GM18951 (cell line): ENCODE measurements around the gene ABHD15.

Source experiments
- POLR2A ChIP-seq: IDR thresholded peaks from 4 replicates; pipeline ENCODE4 v1.6.1; 2011; ENCODE audit warnings: mild to moderate bottlenecking; ENCODE audit not compliant: insufficient read length, insufficient read depth; ENCODE audit errors: extremely low read depth
- in situ Hi-C: fragments of 300-500 bp; cut with MboI; formaldehyde crosslinking; loops from one replicate; pipeline ENCODE4 v1.12.0; 2022; ENCODE audit warnings: low sequenced_read_pairs, mixed read lengths, inconsistent platforms; ENCODE audit not compliant: unreplicated experiment

ABHD15 gene

GRCh38 chr17:29574732-29575510 lies 8.1 kb upstream of the ABHD15 start:
- in situ Hi-C loops, result no loop called here
- no peak for TF ChIP-seq POLR2A

GRCh38 chr17:29573871-29574731 lies 7.3 kb upstream of the ABHD15 start:
- TF ChIP-seq POLR2A, result no peak
- in situ Hi-C loops, result no loop called here

GRCh38 chr17:29573558-29573869 lies 6.7 kb upstream of the ABHD15 start:
- in situ Hi-C loops, result no loop called here
- TF ChIP-seq POLR2A, result no peak

GRCh38 chr17:29572691-29573557 lies 6.1 kb upstream of the ABHD15 start:
- in situ Hi-C loops, result no loop called here
- no peak for TF ChIP-seq POLR2A

- in situ Hi-C loops, result no loop called here
- no peak for TF ChIP-seq POLR2A
These were observed 5.2 kb upstream of the ABHD15 start for GRCh38 chr17:29571883-29572681.

GRCh38 chr17:29571486-29571882 lies 4.6 kb upstream of the ABHD15 start:
- in situ Hi-C loops, result no loop called here
- TF ChIP-seq POLR2A, result no peak

- in situ Hi-C loops, result no loop called here
- TF ChIP-seq POLR2A, result no peak
These were observed 3.7 kb upstream of the ABHD15 start for GRCh38 chr17:29570521-29570920.

- in situ Hi-C loops, result no loop called here
These were observed 2.6 kb upstream of the ABHD15 start for GRCh38 chr17:29569245-29569950.

DNA sequence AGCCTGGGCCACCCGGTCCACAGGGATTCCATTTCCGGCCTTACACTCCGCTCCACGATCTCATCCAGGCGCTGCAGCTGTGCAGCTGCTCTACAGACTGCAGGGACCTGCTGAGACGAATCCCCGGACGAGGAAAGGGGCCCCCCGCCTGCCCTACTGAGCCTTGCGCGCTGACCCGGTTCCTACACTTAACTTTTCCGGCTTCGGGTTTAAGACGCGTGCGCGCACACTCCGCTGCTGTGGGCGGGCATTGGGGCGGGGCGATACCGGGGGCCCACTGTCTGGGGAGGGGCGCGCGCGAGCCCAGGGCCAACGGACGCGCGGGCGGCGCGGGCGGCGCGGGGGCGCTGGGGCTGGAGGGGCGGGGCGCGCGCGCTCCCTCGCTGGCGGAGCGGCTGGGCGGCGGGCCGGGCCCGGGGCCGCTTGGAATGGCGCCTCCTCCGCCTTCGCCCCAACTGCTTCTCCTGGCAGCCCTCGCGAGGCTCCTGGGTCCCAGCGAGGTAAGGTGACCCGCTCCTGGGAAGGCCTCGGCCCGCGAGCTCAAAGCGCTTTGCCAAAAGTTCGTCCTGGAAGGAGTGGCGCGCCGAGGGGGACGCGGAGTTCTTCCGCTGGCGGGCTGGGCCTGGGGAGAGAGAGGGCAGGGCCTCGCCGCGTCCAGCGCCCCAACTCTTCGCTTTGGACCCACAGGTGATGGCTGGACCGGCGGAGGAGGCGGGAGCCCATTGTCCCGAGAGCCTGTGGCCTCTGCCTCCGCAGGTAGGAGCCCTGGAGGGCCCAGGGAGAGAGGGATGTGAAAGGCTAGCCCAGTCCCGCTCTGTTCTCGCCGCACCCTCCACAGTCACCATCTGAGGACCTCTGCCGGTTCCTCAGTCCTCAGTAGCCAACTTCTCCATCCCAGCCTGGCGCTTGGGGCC lies 1.8 kb upstream of the ABHD15 start, which contains the start of gene TP53I13:
TSS of gene TP53I13 (plus strand) at position 371 of the 914 bp plus-strand sequence. CDS start at position 429, 58 bp downstream.
- peak; percentile 81 for TF ChIP-seq POLR2A
- in situ Hi-C loops, result no loop called here

More at GRCh38 chr17:29569245-29569950, 2.6 kb upstream of the ABHD15 start:
- TF ChIP-seq POLR2A, result no peak

DNA sequence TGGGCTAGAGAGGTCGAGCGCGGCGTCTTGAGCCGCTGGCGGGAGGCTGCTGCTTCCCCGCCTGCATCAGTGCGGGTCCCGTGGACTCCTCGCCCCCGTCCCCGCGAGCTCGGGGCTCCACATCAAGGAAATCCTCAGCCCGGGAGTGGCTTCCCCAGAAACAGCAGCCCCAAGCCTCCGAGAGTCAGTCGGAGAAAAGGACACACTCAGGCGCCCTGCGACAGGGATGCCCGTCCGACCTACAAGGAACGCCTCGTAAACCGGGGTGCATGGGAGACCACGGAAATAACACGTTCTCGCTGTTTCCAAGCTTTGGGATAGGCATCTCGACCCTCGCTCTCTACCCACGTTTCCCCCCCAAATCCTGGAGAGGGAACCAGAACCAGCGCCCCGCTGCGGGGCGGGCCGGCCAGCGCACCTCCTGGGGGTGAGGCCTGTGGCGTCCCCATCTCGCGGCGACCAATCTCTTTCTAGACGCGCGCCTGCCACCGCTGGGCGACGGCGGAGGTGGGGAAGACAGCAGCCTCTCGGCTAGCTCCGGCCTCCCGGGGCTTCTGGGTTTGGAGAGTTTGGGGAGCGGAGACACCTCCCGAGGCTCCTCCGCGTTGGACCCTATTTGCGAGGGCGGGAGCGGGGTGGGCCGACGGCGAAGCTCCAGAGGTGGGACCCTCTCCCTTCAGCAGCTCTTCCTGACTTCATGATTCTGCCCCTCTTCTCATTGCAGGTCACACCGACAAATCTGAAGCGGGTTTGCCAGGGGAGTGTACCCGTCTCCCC lies 905 bp upstream of the ABHD15 start:
- in situ Hi-C loops, result no loop called here
- TF ChIP-seq POLR2A, result no peak

- no peak for TF ChIP-seq POLR2A
- in situ Hi-C loops, result no loop called here
These were observed 392 bp upstream of the ABHD15 start for GRCh38 chr17:29567304-29567553.
